Measurements from ENCODE around the gene ATF7.

Gene ATF7

GRCh38 chr12:53504004-53504920 is 121.9 kb downstream of the ATF7 start:
- H3K27ac ChIP-seq: peak overlapping the region; percentile 58
- POLR2A ChIA-PET (ENCODE audit: low non-redundant PET): no interaction called here
- CTCF ChIA-PET: interaction anchor here (0.9 to 1.3 kb wide), 2 partner anchors 152 to 183 kb away, joined by 3 to 7 read pairs; partner anchors contain the start of gene AAAS
- DNase-seq (ENCODE audit: low spot score): no peak
- TF ChIP-seq CTCF (conservative IDR thresholded peaks at IDR 0.05; ENCODE audit: low read depth): no peak

- CTCF ChIA-PET: interaction anchor here (1.3 kb wide), 1 partner anchor 182 kb away, joined by 7 read pairs; the partner anchor contains the start of gene AAAS
- DNase-seq (ENCODE audit: low spot score): no peak
- peak overlapping the region; percentile 95 for H3K27ac ChIP-seq
- no peak for TF ChIP-seq CTCF (conservative IDR thresholded peaks at IDR 0.05; ENCODE audit: low read depth)
- POLR2A ChIA-PET (ENCODE audit: low non-redundant PET): interaction anchor here (0.6 kb wide), 1 partner anchor 178 kb away, joined by 3 read pairs; no protein-coding TSS in a partner anchor
These were observed 123.0 kb downstream of the ATF7 start for GRCh38 chr12:53502983-53503728.

GRCh38 chr12:53502331-53502730 is 123.9 kb downstream of the ATF7 start:
- no peak for DNase-seq (ENCODE audit: low spot score)
- POLR2A ChIA-PET (ENCODE audit: low non-redundant PET): interaction anchor here (0.6 kb wide), 1 partner anchor 177 kb away, joined by 3 read pairs; no protein-coding TSS in a partner anchor
- CTCF ChIA-PET: no interaction called here
- H3K27ac ChIP-seq: peak overlapping the region; percentile 95
- no peak for TF ChIP-seq CTCF (conservative IDR thresholded peaks at IDR 0.05; ENCODE audit: low read depth)

- TF ChIP-seq CTCF (conservative IDR thresholded peaks at IDR 0.05; ENCODE audit: low read depth): no peak
- POLR2A ChIA-PET (ENCODE audit: low non-redundant PET): interaction anchor here (0.6 kb wide), 1 partner anchor 20 kb away, joined by 3 read pairs; no protein-coding TSS in a partner anchor
- CTCF ChIA-PET: no interaction called here
- peak overlapping the region; percentile 95 for H3K27ac ChIP-seq
- no peak for DNase-seq (ENCODE audit: low spot score)
These were observed 124.5 kb downstream of the ATF7 start for GRCh38 chr12:53501615-53502181.

- CTCF ChIA-PET: interaction anchor here (1.0 kb wide), 1 partner anchor 8 kb away, joined by 3 read pairs; no protein-coding TSS in a partner anchor
These were observed 125.2 kb downstream of the ATF7 start, which contains the start of gene TARBP2 for GRCh38 chr12:53500776-53501614. TARBP2 (plus strand) TSS chr12:53501283; CDS start chr12:53501409, 126 bp downstream.

More at GRCh38 chr12:53500776-53501614, 125.2 kb downstream of the ATF7 start, which contains the start of gene TARBP2:
- no peak for TF ChIP-seq CTCF (conservative IDR thresholded peaks at IDR 0.05; ENCODE audit: low read depth)
- H3K27ac ChIP-seq: peak within 1 kb of the TSS; percentile 95
- peak; percentile 99 for DNase-seq (ENCODE audit: low spot score)
- POLR2A ChIA-PET (ENCODE audit: low non-redundant PET): interaction anchor here (0.6 to 0.9 kb wide), 4 partner anchors 17 to 223 kb away, joined by 3 to 4 read pairs (median 4); no protein-coding TSS in a partner anchor
